ENCODE measurements around the gene HPX.

DNA sequence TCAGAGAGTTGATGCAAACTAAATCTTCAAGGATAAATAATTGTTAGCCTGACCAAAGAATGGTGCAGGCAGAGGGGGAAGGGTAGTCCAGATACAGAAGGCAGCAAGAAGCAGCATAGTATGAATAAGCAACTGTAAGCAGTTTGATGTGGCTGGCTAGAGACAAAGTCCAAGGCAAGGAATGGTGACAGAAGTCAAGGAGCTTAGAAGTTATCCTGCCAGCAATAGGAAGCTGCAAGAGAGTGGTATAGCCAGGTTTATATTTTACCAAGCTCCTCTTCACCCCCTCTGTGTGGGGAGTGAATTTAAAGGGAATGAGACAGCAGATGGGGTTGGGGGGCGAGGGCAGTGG lies 18.3 kb upstream of the HPX start:
- TF ChIP-seq POLR2AphosphoS5 (IDR thresholded peaks at IDR 0.05; ENCODE audit: borderline replicate concordance, low read depth, low read length) (no peak), EZH2 (IDR thresholded peaks at IDR 0.05) (no peak)

Measured in SK-N-MC (cell line).